ENCODE results near the gene DDX23.

DDX23 gene

GRCh38 chr12:48780381-48781025 is 71.5 kb downstream of the DDX23 start:
- TF ChIP-seq CTCF (IDR thresholded peaks at IDR 0.05; ENCODE audit: borderline replicate concordance, insufficient read depth, low read depth, low read length), result no peak
- no peak overlapping the region for H3K4me3 ChIP-seq (ENCODE audit: low read depth, low read length)

- no peak for TF ChIP-seq CTCF (IDR thresholded peaks at IDR 0.05; ENCODE audit: borderline replicate concordance, insufficient read depth, low read depth, low read length)
- no peak overlapping the region for H3K4me3 ChIP-seq (ENCODE audit: low read depth, low read length)
Measured at GRCh38 chr12:48779869-48780268, 72.1 kb downstream of the DDX23 start.

Measured in GM12875 (cell line).